Transverse colon (tissue), 4 donors: Measurements from ENCODE around the gene UNCX. TPM values are rescaled to one million over a fixed set of nuclear protein-coding genes. Genes with fewer than 3 reads are reported as not detected.

ENCODE experiments used
- DNase-seq: peaks from one replicate; pipeline ENCODE4 v3.0.0-alpha.2; 2019
- H3K27ac ChIP-seq, 4 donors: fragments of 200-600 bp; sonication (generic); 2 replicates each; pipeline ENCODE4 v1.5.1; 2016 to 2018; ENCODE audit warnings: inconsistent platforms in 4 of 4
- H3K27me3 ChIP-seq: fragments of 200-600 bp; sonication (generic); 2 replicates; pipeline ENCODE4 v1.5.1; 2017; ENCODE audit warnings: inconsistent platforms
- H3K36me3 ChIP-seq, 4 donors: fragments of 200-600 bp; sonication (generic); 2 replicates each; pipeline ENCODE4 v1.5.1; 2017 to 2019; ENCODE audit warnings: inconsistent platforms in 4 of 4
- H3K4me1 ChIP-seq, 4 donors: fragments of 200-600 bp; sonication (generic); 2 replicates each; pipeline ENCODE4 v1.5.1; 2017 to 2020; ENCODE audit warnings: inconsistent platforms in 4 of 4
- H3K4me3 ChIP-seq, 4 donors: fragments of 200-600 bp; sonication (generic); 1 replicate in 1 of 4; 2 replicates in 3 of 4; pipeline versions ENCODE4 v1.5.1 to v1.6.1; 2017 to 2019; ENCODE audit warnings: inconsistent platforms in 4 of 4
- H3K9me3 ChIP-seq, 2 donors: fragments of 200-600 bp; sonication (generic); 2 replicates each; pipeline ENCODE4 v1.5.1; 2017 to 2019; ENCODE audit warnings: inconsistent platforms in 2 of 2
- CTCF ChIP-seq, 5 experiments: fragments of 200-600 bp in 3 of 5; fragments of 450-650 bp in 2 of 5; sonication (generic) in 3 of 5; IDR thresholded peaks; 1 replicate in 2 of 5; 2 replicates in 3 of 5; pipeline ENCODE4 v1.5.1; 2016 to 2017; ENCODE audit warnings: antibody characterized with exemption in 5 of 5, inconsistent platforms in 3 of 5, mild to moderate bottlenecking in 2 of 5, moderate library complexity in 1 of 5
- EP300 ChIP-seq: sonication (generic); formaldehyde crosslinking; IDR thresholded peaks from one replicate; pipeline ENCODE4 v1.6.1; 2017; ENCODE audit warnings: antibody characterized with exemption, low read depth
- POLR2A ChIP-seq: fragments of 450-650 bp; IDR thresholded peaks from one replicate; pipeline ENCODE4 v1.6.1; 2016; ENCODE audit warnings: antibody characterized with exemption, mild to moderate bottlenecking, moderate library complexity
- POLR2AphosphoS5 ChIP-seq, 3 donors: sonication (generic); formaldehyde crosslinking; IDR thresholded peaks; one replicate each; pipeline ENCODE4 v1.6.1; 2016; ENCODE audit warnings: antibody characterized with exemption in 3 of 3
- WGBS, 2 donors: methylation state at CpG; one replicate each; pipeline ENCODE4 v1.1.5; 2018; ENCODE audit warnings: low coverage in 1 of 2; 5-methylcytosine and 5-hydroxymethylcytosine counted together
- in situ Hi-C, 4 donors: fragments of 200-750 bp; cut with MboI; loops; one replicate each; pipeline versions ENCODE4 v1.15.0 to v1.15.1; 2017; ENCODE audit warnings: low sequenced_read_pairs in 3 of 4, low pct_ligation_motif_present in 1 of 4, low pct_unique_long_range_greater_than_20kb in 1 of 4
- intact Hi-C: fragments of 100-400 bp; cut with DNase I; formaldehyde crosslinking; loops from one replicate; pipeline ENCODE4 v1.15.1; 2023; ENCODE audit warnings: low total_unique reads
- total RNA-seq, 4 donors: library from RNA; depleted of rRNA; stranded (reverse); fragments of >200 nt; gene quantifications; one replicate each; pipeline ENCODE4 v1.1.0, GENCODE V29; 2016

The UNCX gene
- total RNA-seq, 4 donors from 2014 or later, result not detected

- H3K4me1 ChIP-seq, result peaks cover 0 to 20% (median 9%) of the 10 kb centered on the region in 4 donors
- peaks cover 100% of the 10 kb centered on the region for H3K27me3 ChIP-seq
- no peaks in the 10 kb centered on the region for H3K36me3 ChIP-seq
- no peak overlapping the region for H3K27ac ChIP-seq
- no peaks in the 10 kb centered on the region for H3K9me3 ChIP-seq
- WGBS, 2 donors, result 85% methylated on average over 8 of the region's 8 CpGs; no CpG with 5 or more reads in 1 of the 2 donors
- no peak for DNase-seq
- intact Hi-C loops, result no loop called here
- in situ Hi-C loops, result no loop called here
- no peak overlapping the region for H3K4me3 ChIP-seq
- TF ChIP-seq EP300 (no peak), POLR2A (no peak), CTCF (IDR thresholded peaks at IDR 0.05) (no peak), POLR2AphosphoS5 (IDR thresholded peaks at IDR 0.05) (no peak)
Measured at GRCh38 chr7:1250901-1251300, 18.2 kb downstream of the UNCX start.

GRCh38 chr7:1251796-1252539 lies 19.3 kb downstream of the UNCX start:
- peaks cover 100% of the 10 kb centered on the region for H3K27me3 ChIP-seq
- H3K9me3 ChIP-seq, result no peaks in the 10 kb centered on the region
- intact Hi-C loops, result no loop called here
- H3K4me1 ChIP-seq, result peaks cover 0 to 14% (median 6%) of the 10 kb centered on the region in 4 donors
- no peaks in the 10 kb centered on the region for H3K36me3 ChIP-seq
- H3K4me3 ChIP-seq, result no peak overlapping the region
- in situ Hi-C loops, result no loop called here
- no peak overlapping the region for H3K27ac ChIP-seq
- TF ChIP-seq CTCF (IDR thresholded peaks at IDR 0.05), result no peak
- TF ChIP-seq EP300, result no peak
- no peak for TF ChIP-seq POLR2AphosphoS5 (IDR thresholded peaks at IDR 0.05)
- no peak for TF ChIP-seq POLR2A
- 47% methylated on average over 19 of the region's 25 CpGs; no CpG with 5 or more reads in 1 of the 2 donors for WGBS, 2 donors
- no peak for DNase-seq

- Histone ChIP-seq H3K4me1 (peaks cover 0 to 8% (median under 1%) of the 10 kb centered on the region in 4 donors), H3K4me3 (no peak overlapping the region), H3K9me3 (no peaks in the 10 kb centered on the region), H3K36me3 (no peaks in the 10 kb centered on the region), H3K27me3 (peaks cover 100% of the 10 kb centered on the region), H3K27ac (no peak overlapping the region)
- DNase-seq, result no peak
- TF ChIP-seq EP300 (no peak), POLR2A (no peak), CTCF (IDR thresholded peaks at IDR 0.05) (no peak), POLR2AphosphoS5 (IDR thresholded peaks at IDR 0.05) (no peak)
- 65% methylated on average over 15 of the region's 17 CpGs; no CpG with 5 or more reads in 1 of the 2 donors for WGBS, 2 donors
- intact Hi-C loops, result no loop called here
- in situ Hi-C loops, result no loop called here
Measured at GRCh38 chr7:1252540-1253090, 19.9 kb downstream of the UNCX start.

- 32% methylated on average over 16 of the region's 20 CpGs; no CpG with 5 or more reads in 1 of the 2 donors for WGBS, 2 donors
- peaks cover 99% of the 10 kb centered on the region for H3K27me3 ChIP-seq
Measured at GRCh38 chr7:1253681-1254181, 21.1 kb downstream of the UNCX start.

More at GRCh38 chr7:1253681-1254181, 21.1 kb downstream of the UNCX start:
- in situ Hi-C loops (no loop called here), intact Hi-C loops (no loop called here)
- no peaks in the 10 kb centered on the region for H3K36me3 ChIP-seq
- no peak overlapping the region for H3K4me3 ChIP-seq
- no peaks in the 10 kb centered on the region for H3K9me3 ChIP-seq
- peaks cover 0 to 4% (median 0%) of the 10 kb centered on the region in 4 donors for H3K4me1 ChIP-seq
- no peak for DNase-seq
- H3K27ac ChIP-seq, result no peak overlapping the region
- no peak for TF ChIP-seq CTCF (IDR thresholded peaks at IDR 0.05)
- no peak for TF ChIP-seq EP300
